A549 (cell line): ENCODE data around the gene ALOX15B.

Experiments used
- CEBPB ChIP-seq, 2 experiments: fragments of >200 bp in 1 of 2; sonication (Bioruptor Twin) in 1 of 2; formaldehyde crosslinking in 1 of 2; IDR thresholded peaks; 2 replicates each; pipeline ENCODE4 v1.6.1; 2012 to 2016
- CHD4 ChIP-seq: fragments of 200-600 bp; sonication (generic); IDR thresholded peaks from 2 replicates; pipeline ENCODE4 v1.6.1; 2016; ENCODE audit warnings: antibody characterized with exemption, mild to moderate bottlenecking, borderline replicate concordance
- EP300 ChIP-seq, 2 experiments: fragments of >200 bp; sonication (Bioruptor Twin); formaldehyde crosslinking; IDR thresholded peaks; 2 replicates in 1 of 2; 3 replicates in 1 of 2; pipeline ENCODE4 v1.6.1; 2016 to 2017
- MAFK ChIP-seq: fragments of 450-650 bp; IDR thresholded peaks from 2 replicates; pipeline ENCODE4 v1.6.1; 2014; ENCODE audit not compliant: partially characterized antibody
- MYC ChIP-seq: IDR thresholded peaks from 2 replicates; pipeline ENCODE4 v1.6.1; 2012; ENCODE audit warnings: mild to moderate bottlenecking, inconsistent platforms, low read length, improper control_type of control experiment, borderline replicate concordance
- POLR2A ChIP-seq: IDR thresholded peaks from 2 replicates; pipeline ENCODE4 v1.6.1; 2012; ENCODE audit warnings: mild to moderate bottlenecking, low read length
- RFX5 ChIP-seq: fragments of 450-650 bp; IDR thresholded peaks from 2 replicates; pipeline ENCODE4 v1.7.1; 2014; ENCODE audit warnings: antibody characterized with exemption, mild to moderate bottlenecking, moderate library complexity
- ZNF302 ChIP-seq: fragments of 250-450 bp; sonication (Bioruptor Pico); IDR thresholded peaks from 2 replicates; pipeline ENCODE4 v1.9.0; 2021; ENCODE audit warnings: inconsistent platforms, mild to moderate bottlenecking, moderate library complexity
- TF ChIP-seq, protein P1 (sequence below): fragments of >200 bp; sonication (Bioruptor Twin); formaldehyde crosslinking; IDR thresholded peaks from 3 replicates; pipeline ENCODE4 v1.5.1; 2016
- TF ChIP-seq, protein P2 (sequence below): fragments of 200-600 bp; sonication (generic); IDR thresholded peaks from 2 replicates; pipeline ENCODE4 v1.6.1; 2016; ENCODE audit warnings: antibody characterized with exemption, mild to moderate bottlenecking, moderate library complexity
- TF ChIP-seq, protein P3 (sequence below): IDR thresholded peaks from 2 replicates; pipeline ENCODE4 v1.6.1; 2012

DNA sequence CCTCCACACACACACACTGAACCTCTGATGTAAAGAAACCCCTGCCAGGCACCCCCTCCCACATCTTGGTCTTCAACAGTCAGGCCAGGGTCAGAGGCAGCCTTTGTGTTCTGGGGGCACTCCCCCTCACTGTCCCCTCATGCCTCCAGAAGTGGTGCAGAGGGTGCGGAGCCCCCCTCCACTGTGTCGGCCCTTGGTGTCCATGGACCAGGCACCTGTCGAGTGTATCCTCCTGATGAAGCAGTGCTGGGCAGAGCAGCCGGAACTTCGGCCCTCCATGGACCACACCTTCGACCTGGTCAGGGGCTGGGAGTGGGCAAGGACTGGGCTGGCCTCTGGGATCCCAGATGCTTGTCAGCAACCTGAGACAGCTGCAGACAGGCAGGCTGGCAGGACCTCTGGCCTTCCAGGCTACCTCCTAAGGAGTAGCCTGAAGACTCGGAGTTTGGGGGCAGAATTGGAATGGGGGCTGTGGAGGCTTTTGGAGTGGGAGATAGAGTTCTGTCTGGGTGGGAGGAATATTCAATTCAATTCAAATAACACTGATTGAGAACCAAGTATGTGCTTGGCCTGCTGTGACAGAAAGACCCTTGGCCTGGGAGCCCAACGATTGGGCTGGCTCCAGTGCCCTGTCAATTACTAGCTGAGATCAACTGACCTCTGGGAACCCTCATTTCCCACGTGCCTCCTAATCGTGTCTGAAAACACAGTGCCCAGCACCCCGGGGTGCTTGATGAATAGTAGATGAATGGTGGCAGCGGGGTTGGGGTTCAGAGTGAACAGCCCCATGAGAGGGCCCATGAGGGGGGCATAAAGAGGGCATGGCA, 24.9 kb upstream of the ALOX15B start:
- TF ChIP-seq, protein P1, sequence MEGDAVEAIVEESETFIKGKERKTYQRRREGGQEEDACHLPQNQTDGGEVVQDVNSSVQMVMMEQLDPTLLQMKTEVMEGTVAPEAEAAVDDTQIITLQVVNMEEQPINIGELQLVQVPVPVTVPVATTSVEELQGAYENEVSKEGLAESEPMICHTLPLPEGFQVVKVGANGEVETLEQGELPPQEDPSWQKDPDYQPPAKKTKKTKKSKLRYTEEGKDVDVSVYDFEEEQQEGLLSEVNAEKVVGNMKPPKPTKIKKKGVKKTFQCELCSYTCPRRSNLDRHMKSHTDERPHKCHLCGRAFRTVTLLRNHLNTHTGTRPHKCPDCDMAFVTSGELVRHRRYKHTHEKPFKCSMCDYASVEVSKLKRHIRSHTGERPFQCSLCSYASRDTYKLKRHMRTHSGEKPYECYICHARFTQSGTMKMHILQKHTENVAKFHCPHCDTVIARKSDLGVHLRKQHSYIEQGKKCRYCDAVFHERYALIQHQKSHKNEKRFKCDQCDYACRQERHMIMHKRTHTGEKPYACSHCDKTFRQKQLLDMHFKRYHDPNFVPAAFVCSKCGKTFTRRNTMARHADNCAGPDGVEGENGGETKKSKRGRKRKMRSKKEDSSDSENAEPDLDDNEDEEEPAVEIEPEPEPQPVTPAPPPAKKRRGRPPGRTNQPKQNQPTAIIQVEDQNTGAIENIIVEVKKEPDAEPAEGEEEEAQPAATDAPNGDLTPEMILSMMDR = no peak
- TF ChIP-seq MAFK (no peak), CEBPB (IDR thresholded peaks at IDR 0.05) (no peak), EP300 (IDR thresholded peaks at IDR 0.05) (no peak), POLR2A (no peak), MYC (no peak), RFX5 (no peak), ZNF302 (CRISPR knock-in tag) (no peak), CHD4 (no peak)
- TF ChIP-seq, protein P2, sequence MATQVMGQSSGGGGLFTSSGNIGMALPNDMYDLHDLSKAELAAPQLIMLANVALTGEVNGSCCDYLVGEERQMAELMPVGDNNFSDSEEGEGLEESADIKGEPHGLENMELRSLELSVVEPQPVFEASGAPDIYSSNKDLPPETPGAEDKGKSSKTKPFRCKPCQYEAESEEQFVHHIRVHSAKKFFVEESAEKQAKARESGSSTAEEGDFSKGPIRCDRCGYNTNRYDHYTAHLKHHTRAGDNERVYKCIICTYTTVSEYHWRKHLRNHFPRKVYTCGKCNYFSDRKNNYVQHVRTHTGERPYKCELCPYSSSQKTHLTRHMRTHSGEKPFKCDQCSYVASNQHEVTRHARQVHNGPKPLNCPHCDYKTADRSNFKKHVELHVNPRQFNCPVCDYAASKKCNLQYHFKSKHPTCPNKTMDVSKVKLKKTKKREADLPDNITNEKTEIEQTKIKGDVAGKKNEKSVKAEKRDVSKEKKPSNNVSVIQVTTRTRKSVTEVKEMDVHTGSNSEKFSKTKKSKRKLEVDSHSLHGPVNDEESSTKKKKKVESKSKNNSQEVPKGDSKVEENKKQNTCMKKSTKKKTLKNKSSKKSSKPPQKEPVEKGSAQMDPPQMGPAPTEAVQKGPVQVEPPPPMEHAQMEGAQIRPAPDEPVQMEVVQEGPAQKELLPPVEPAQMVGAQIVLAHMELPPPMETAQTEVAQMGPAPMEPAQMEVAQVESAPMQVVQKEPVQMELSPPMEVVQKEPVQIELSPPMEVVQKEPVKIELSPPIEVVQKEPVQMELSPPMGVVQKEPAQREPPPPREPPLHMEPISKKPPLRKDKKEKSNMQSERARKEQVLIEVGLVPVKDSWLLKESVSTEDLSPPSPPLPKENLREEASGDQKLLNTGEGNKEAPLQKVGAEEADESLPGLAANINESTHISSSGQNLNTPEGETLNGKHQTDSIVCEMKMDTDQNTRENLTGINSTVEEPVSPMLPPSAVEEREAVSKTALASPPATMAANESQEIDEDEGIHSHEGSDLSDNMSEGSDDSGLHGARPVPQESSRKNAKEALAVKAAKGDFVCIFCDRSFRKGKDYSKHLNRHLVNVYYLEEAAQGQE = no peak
- TF ChIP-seq, protein P3, sequence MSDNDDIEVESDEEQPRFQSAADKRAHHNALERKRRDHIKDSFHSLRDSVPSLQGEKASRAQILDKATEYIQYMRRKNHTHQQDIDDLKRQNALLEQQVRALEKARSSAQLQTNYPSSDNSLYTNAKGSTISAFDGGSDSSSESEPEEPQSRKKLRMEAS = no peak
